Osteoblast (primary cell): ENCODE data around the gene MEPE. TPM values are rescaled to one million over a fixed set of nuclear protein-coding genes. Genes with fewer than 3 reads are reported as not detected.

Source experiments
- DNase-seq: peaks from one replicate; pipeline ENCODE4 v3.0.0; 2011; ENCODE audit warnings: low spot score, mixed read lengths; ENCODE audit not compliant: insufficient read length; ENCODE audit errors: missing footprints
- H2AFZ ChIP-seq: 2 replicates; pipeline ENCODE4 v1.6.0; 2011; ENCODE audit warnings: mild to moderate bottlenecking, low read length
- H3K27ac ChIP-seq: 2 replicates; pipeline ENCODE4 v1.5.1; 2011; ENCODE audit warnings: mild to moderate bottlenecking, low read depth, low read length, moderate library complexity
- H3K27me3 ChIP-seq: 2 replicates; pipeline ENCODE4 v1.6.0; 2012; ENCODE audit warnings: mild to moderate bottlenecking, control low read depth, inconsistent platforms, low read length, moderate library complexity; ENCODE audit not compliant: insufficient read depth
- H3K36me3 ChIP-seq: 2 replicates; pipeline ENCODE4 v1.5.1; 2011; ENCODE audit warnings: mild to moderate bottlenecking, low read length, control low read depth, moderate library complexity; ENCODE audit not compliant: insufficient read depth
- H3K4me1 ChIP-seq: 2 replicates; pipeline ENCODE4 v1.5.1; 2011; ENCODE audit warnings: mild to moderate bottlenecking, low read length, control low read depth, moderate library complexity; ENCODE audit not compliant: insufficient read depth
- H3K4me2 ChIP-seq: 2 replicates; pipeline ENCODE4 v1.6.0; 2011; ENCODE audit warnings: mild to moderate bottlenecking, low read length; ENCODE audit not compliant: insufficient read depth
- H3K4me3 ChIP-seq: fragments of 200-600 bp; sonication (generic); 3 replicates; pipeline ENCODE4 v1.5.1; 2012; ENCODE audit warnings: mild to moderate bottlenecking, low read length, inconsistent platforms; ENCODE audit not compliant: insufficient read depth
- H3K79me2 ChIP-seq: 2 replicates; pipeline ENCODE4 v1.6.0; 2012; ENCODE audit warnings: mild to moderate bottlenecking, low read length, control low read depth, inconsistent platforms; ENCODE audit not compliant: insufficient read depth
- H3K9me3 ChIP-seq: 2 replicates; pipeline ENCODE4 v1.5.1; 2011; ENCODE audit warnings: low read depth, low read length, control low read depth
- H4K20me1 ChIP-seq: 2 replicates; pipeline ENCODE4 v1.6.0; 2012; ENCODE audit warnings: mild to moderate bottlenecking, low read length, control low read depth; ENCODE audit not compliant: insufficient read depth
- total RNA-seq: library from RNA; depleted of rRNA; stranded (reverse); fragments of >200 nt; gene quantifications from 2 replicates; pipeline ENCODE4 v1.2.3, GENCODE V29; 2012
- TF ChIP-seq, protein P1 (sequence below): IDR thresholded peaks from 2 replicates; pipeline ENCODE4 v1.5.1; 2011; ENCODE audit warnings: mild to moderate bottlenecking, low read depth, low read length, moderate library complexity; ENCODE audit errors: extremely low read depth

The MEPE gene
- total RNA-seq, 1 donor, result not detected

DNA sequence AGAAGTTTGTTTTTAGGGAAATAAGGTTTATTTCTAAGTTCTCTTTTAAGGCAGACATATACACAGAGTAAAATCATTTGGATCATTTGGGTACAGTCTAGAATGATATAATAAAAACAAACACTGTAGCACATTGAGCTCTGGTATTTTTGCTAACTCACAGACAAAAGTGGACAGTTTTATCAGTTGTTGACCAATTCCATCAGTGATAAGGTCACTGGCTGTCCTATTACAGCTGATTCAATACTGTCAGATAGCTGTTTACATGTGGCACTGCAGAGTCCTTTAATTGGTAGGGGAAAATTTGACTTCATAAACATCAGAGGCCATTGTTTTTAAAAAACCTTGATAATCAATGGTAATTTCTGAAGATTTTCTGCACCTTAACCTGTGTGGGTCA, 29.9 kb upstream of the MEPE start:
- Histone ChIP-seq H3K9me3 (no peaks in the 10 kb centered on the region), H3K79me2 (no peaks in the 10 kb centered on the region), H3K4me3 (no peak overlapping the region), H3K4me1 (peaks cover 31% of the 10 kb centered on the region), H2AFZ (peak overlapping the region; percentile 28), H3K27ac (no peak overlapping the region), H3K27me3 (no peaks in the 10 kb centered on the region), H3K4me2 (no peak overlapping the region), H4K20me1 (no peaks in the 10 kb centered on the region), H3K36me3 (no peaks in the 10 kb centered on the region)
- no peak for DNase-seq
- TF ChIP-seq, protein P1, sequence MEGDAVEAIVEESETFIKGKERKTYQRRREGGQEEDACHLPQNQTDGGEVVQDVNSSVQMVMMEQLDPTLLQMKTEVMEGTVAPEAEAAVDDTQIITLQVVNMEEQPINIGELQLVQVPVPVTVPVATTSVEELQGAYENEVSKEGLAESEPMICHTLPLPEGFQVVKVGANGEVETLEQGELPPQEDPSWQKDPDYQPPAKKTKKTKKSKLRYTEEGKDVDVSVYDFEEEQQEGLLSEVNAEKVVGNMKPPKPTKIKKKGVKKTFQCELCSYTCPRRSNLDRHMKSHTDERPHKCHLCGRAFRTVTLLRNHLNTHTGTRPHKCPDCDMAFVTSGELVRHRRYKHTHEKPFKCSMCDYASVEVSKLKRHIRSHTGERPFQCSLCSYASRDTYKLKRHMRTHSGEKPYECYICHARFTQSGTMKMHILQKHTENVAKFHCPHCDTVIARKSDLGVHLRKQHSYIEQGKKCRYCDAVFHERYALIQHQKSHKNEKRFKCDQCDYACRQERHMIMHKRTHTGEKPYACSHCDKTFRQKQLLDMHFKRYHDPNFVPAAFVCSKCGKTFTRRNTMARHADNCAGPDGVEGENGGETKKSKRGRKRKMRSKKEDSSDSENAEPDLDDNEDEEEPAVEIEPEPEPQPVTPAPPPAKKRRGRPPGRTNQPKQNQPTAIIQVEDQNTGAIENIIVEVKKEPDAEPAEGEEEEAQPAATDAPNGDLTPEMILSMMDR, result no peak

DNA sequence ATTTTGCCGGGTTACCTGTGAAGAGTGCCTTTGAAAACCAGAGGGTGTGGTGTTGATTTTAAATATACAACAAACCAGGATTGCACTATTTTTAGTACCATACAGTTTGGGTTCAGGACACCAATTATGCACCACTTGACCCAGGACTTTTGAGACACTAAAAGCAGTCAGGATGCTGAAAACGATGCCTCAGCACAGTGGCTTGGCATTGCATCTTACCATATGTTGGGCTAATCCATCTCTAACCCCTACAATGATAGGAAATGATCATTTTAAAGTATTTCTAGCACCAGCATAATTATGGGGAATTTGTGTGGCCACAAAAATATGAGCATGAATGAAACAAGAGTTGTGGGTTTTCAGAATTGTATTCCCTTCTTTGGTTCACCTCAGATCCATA, 29.3 kb upstream of the MEPE start:
- TF ChIP-seq, protein P1, result no peak
- Histone ChIP-seq H3K9me3 (no peaks in the 10 kb centered on the region), H3K79me2 (no peaks in the 10 kb centered on the region), H3K4me1 (peaks cover 31% of the 10 kb centered on the region), H3K4me3 (no peak overlapping the region), H3K27ac (no peak overlapping the region), H4K20me1 (no peaks in the 10 kb centered on the region), H3K27me3 (no peaks in the 10 kb centered on the region), H2AFZ (peak overlapping the region; percentile 27), H3K36me3 (no peaks in the 10 kb centered on the region), H3K4me2 (no peak overlapping the region)
- DNase-seq, result no peak

- Histone ChIP-seq H3K27ac (no peak overlapping the region), H3K4me1 (peaks cover 21% of the 10 kb centered on the region), H3K27me3 (no peaks in the 10 kb centered on the region), H3K4me2 (no peak overlapping the region), H2AFZ (no peak overlapping the region), H4K20me1 (no peaks in the 10 kb centered on the region), H3K36me3 (no peaks in the 10 kb centered on the region), H3K9me3 (no peaks in the 10 kb centered on the region), H3K79me2 (no peaks in the 10 kb centered on the region), H3K4me3 (no peak overlapping the region)
- TF ChIP-seq, protein P1, result no peak
- DNase-seq, result no peak
These were observed 27.9 kb upstream of the MEPE start for GRCh38 chr4:87804871-87805270.

- no peaks in the 10 kb centered on the region for H4K20me1 ChIP-seq
- DNase-seq, result peak; percentile 9
- TF ChIP-seq, protein P1, result no peak
- H3K4me1 ChIP-seq, result peaks cover 18% of the 10 kb centered on the region
- H3K4me2 ChIP-seq, result peak overlapping the region; percentile 40
- H3K4me3 ChIP-seq, result no peak overlapping the region
- peak overlapping the region; percentile 73 for H3K27ac ChIP-seq
- no peaks in the 10 kb centered on the region for H3K27me3 ChIP-seq
- H3K9me3 ChIP-seq, result no peaks in the 10 kb centered on the region
- H3K36me3 ChIP-seq, result no peaks in the 10 kb centered on the region
- H2AFZ ChIP-seq, result no peak overlapping the region
- no peaks in the 10 kb centered on the region for H3K79me2 ChIP-seq
These were observed 26.8 kb upstream of the MEPE start for GRCh38 chr4:87805971-87806370.
